Measurements from ENCODE around the gene SMCR8. TPM values are rescaled to one million over a fixed set of nuclear protein-coding genes. Genes with fewer than 3 reads are reported as not detected.

SMCR8 gene
- total and polyA plus RNA-seq, 9 of the 15 experiments (the other 6 are each of a cell fraction or from before 2014, with no cell fraction given) = 0.25 to 8.8 (median 4.9) TPM

DNA sequence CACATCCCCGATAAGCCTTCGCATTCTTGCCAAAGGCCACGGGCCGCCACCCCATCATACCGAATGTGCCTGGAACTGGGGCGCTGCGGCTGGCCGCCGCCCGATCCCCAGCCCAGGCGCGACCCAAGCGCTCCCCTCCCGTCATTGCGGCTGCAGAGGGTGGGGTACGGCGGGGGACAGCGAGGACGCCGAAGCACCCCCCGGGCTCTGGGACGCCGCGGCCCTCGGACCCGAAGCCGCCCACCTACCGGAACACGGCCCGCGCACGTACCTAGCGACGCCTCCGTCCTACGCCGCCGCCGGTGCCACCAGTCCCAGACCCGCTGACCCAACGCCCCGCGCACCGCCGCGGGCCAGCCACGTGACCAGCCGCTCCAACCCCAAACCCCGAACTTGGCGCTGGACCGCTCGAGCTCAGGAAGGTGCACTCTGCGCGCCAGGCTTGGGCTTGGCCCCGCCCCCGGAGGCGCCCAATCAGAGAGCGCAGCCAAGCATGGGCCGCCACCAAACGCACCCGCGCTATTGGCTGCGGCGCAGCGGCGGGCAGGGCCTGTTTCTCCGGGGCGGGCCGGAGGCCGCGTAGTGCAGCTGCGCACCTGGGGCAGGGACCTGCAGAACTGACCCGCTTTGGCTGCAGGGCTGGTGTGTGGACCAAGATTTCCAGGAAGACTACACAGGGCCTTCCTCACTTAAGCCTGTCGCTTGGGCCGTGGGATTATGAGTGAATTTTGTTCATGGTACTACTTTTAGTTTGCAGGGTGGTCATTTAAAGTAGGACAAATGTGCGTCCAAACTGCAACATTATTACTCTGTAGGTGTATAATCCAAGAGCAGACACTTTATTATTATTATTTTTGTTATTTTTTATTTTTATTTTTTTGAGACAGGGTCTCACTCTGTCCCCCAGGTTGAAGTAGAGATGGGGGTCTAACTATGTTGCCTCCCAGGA lies 48.3 kb downstream of the SMCR8 start, which contains the start of gene SHMT1 (continued):
- TF ChIP-seq ARID3A (IDR thresholded peaks at IDR 0.05; ENCODE audit: borderline replicate concordance, low read depth, low read length) (no peak), ATF7 (IDR thresholded peaks at IDR 0.05) (no peak; the same call in 1 of the 2 replicates), MED1 (CRISPR knock-in tag; IDR thresholded peaks at IDR 0.05; ENCODE audit: borderline replicate concordance) (no peak), POLR2B (IDR thresholded peaks at IDR 0.05; ENCODE audit: low read depth, partially characterized antibody) (no peak), SP2 (IDR thresholded peaks at IDR 0.05; ENCODE audit: extremely low read depth, low read depth, low read length, poor library complexity, severe bottlenecking) (peak; percentile 30), KLF1 (tag; IDR thresholded peaks at IDR 0.05) (no peak), PHTF2 (CRISPR knock-in tag; IDR thresholded peaks at IDR 0.05) (no peak), SRSF9 (IDR thresholded peaks at IDR 0.05; ENCODE audit: borderline replicate concordance, low read depth, low read length) (no peak), MBD1 (CRISPR knock-in tag; IDR thresholded peaks at IDR 0.05) (no peak), TCFL5 (CRISPR knock-in tag; conservative IDR thresholded peaks at IDR 0.05) (no peak), NRF1 (conservative IDR thresholded peaks at IDR 0.05 in 1 of 2, IDR thresholded peaks at IDR 0.05 in 1 of 2) (peak; percentile 93 to 94), ZBTB26 (CRISPR knock-in tag; IDR thresholded peaks at IDR 0.05) (no peak), SMARCE1 (IDR thresholded peaks at IDR 0.05) (no peak), NUFIP1 (IDR thresholded peaks at IDR 0.05; ENCODE audit: partially characterized antibody) (no peak), GATAD2B (IDR thresholded peaks at IDR 0.05; ENCODE audit: borderline replicate concordance) (no peak), ZNF316 (IDR thresholded peaks at IDR 0.05) (no peak), CREBBP (IDR thresholded peaks at IDR 0.05; ENCODE audit: low read depth, low read length) (no peak), CHD1 (IDR thresholded peaks at IDR 0.05; ENCODE audit: low read length) (no peak)
- TF ChIP-seq, protein P1, sequence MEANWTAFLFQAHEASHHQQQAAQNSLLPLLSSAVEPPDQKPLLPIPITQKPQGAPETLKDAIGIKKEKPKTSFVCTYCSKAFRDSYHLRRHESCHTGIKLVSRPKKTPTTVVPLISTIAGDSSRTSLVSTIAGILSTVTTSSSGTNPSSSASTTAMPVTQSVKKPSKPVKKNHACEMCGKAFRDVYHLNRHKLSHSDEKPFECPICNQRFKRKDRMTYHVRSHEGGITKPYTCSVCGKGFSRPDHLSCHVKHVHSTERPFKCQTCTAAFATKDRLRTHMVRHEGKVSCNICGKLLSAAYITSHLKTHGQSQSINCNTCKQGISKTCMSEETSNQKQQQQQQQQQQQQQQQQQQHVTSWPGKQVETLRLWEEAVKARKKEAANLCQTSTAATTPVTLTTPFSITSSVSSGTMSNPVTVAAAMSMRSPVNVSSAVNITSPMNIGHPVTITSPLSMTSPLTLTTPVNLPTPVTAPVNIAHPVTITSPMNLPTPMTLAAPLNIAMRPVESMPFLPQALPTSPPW (CRISPR knock-in tag; IDR thresholded peaks at IDR 0.05) = peak; percentile 41; the same call in 1 of the 2 replicates
- TF ChIP-seq, protein P2, sequence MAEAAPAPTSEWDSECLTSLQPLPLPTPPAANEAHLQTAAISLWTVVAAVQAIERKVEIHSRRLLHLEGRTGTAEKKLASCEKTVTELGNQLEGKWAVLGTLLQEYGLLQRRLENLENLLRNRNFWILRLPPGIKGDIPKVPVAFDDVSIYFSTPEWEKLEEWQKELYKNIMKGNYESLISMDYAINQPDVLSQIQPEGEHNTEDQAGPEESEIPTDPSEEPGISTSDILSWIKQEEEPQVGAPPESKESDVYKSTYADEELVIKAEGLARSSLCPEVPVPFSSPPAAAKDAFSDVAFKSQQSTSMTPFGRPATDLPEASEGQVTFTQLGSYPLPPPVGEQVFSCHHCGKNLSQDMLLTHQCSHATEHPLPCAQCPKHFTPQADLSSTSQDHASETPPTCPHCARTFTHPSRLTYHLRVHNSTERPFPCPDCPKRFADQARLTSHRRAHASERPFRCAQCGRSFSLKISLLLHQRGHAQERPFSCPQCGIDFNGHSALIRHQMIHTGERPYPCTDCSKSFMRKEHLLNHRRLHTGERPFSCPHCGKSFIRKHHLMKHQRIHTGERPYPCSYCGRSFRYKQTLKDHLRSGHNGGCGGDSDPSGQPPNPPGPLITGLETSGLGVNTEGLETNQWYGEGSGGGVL (CRISPR knock-in tag; IDR thresholded peaks at IDR 0.05) = no peak

Data from K562 (cell line).